NCI-H524 treated with DMSO at 0.1 percent for 48 hours (cell line): ENCODE measurements around the gene GSX2.

Experiments used
- DNase-seq: peaks from one replicate; lab custom pipeline; 2025; lab: John Stamatoyannopoulos, UW

Gene GSX2

GRCh38 chr4:54077812-54078211 lies 22.2 kb upstream of the GSX2 start:
- DNase-seq, result no peak

GRCh38 chr4:54082168-54082567 lies 17.8 kb upstream of the GSX2 start:
- DNase-seq, result no peak

- no peak for DNase-seq
Observed at GRCh38 chr4:54085284-54085683, 14.7 kb upstream of the GSX2 start.

- DNase-seq, result no peak
Observed at GRCh38 chr4:54089875-54090274, 10.1 kb upstream of the GSX2 start.

- no peak for DNase-seq
Observed at GRCh38 chr4:54090404-54090803, 9.6 kb upstream of the GSX2 start.

GRCh38 chr4:54090804-54091623 lies 8.9 kb upstream of the GSX2 start:
- no peak for DNase-seq

GRCh38 chr4:54091637-54092404 lies 8.1 kb upstream of the GSX2 start:
- DNase-seq, result peak; percentile 38

- DNase-seq, result no peak
Observed at GRCh38 chr4:54092405-54093323, 7.3 kb upstream of the GSX2 start.

- DNase-seq, result no peak
Observed at GRCh38 chr4:54093324-54094240, 6.4 kb upstream of the GSX2 start.

GRCh38 chr4:54094451-54094850 lies 5.5 kb upstream of the GSX2 start:
- no peak for DNase-seq

GRCh38 chr4:54095110-54095825 lies 4.7 kb upstream of the GSX2 start:
- no peak for DNase-seq

GRCh38 chr4:54096295-54096962 lies 3.5 kb upstream of the GSX2 start:
- no peak for DNase-seq

- DNase-seq, result peak; percentile 28
Observed at GRCh38 chr4:54097152-54097551, 2.8 kb upstream of the GSX2 start.

- DNase-seq, result no peak
Observed at GRCh38 chr4:54098375-54098774, 1.6 kb upstream of the GSX2 start.

GRCh38 chr4:54099287-54099747 lies 646 bp upstream of the GSX2 start:
- no peak for DNase-seq

- no peak for DNase-seq
Observed at GRCh38 chr4:54100595-54101189, 729 bp downstream of the GSX2 start.

- DNase-seq, result no peak
Observed at GRCh38 chr4:54101190-54102041, 1.5 kb downstream of the GSX2 start.

- DNase-seq, result no peak
Observed at GRCh38 chr4:54102531-54103106, 2.7 kb downstream of the GSX2 start.
